OCI-LY7 (cell line): ENCODE data around the gene OR56A1. TPM values are rescaled to one million over a fixed set of nuclear protein-coding genes. Genes with fewer than 3 reads are reported as not detected.

Experiments
- BruUV-seq: library from RNA; stranded (reverse); fragments of 400-500 nt; replicated peaks from 2 replicates; lab custom pipeline; 2021; lab: Mats Ljungman, UMichigan
- CTCF ChIA-PET: fragments of 300-600 bp; sonication (Branson Sonifier 250); formaldehyde crosslinking; loops from one replicate; lab custom pipeline; 2022; ENCODE audit warnings: antibody characterized with exemption; ENCODE audit not compliant: unreplicated experiment; lab: Charles Lee
- POLR2A ChIA-PET: fragments of 300-600 bp; sonication (Branson Sonifier 250); formaldehyde crosslinking; loops from one replicate; lab custom pipeline; 2022; ENCODE audit warnings: antibody characterized with exemption; lab: Charles Lee
- DNase-seq: peaks from one replicate; pipeline ENCODE4 v3.0.0-alpha.2; 2015; ENCODE audit warnings: low spot score
- H2AFZ ChIP-seq: fragments of 200-600 bp; sonication (generic), shearing (Covaris generic); 2 replicates; pipeline ENCODE4 v1.6.1; 2014; ENCODE audit warnings: mild to moderate bottlenecking, antibody characterized with exemption, low read length, moderate library complexity
- H3K27ac ChIP-seq: fragments of 200-600 bp; sonication (generic); 2 replicates; pipeline ENCODE4 v1.5.1; 2014; ENCODE audit warnings: mixed run types, low read depth, mild to moderate bottlenecking, moderate library complexity, low read length, inconsistent platforms; ENCODE audit not compliant: poor library complexity, severe bottlenecking
- H3K36me3 ChIP-seq: fragments of 200-600 bp; sonication (generic); 2 replicates; pipeline ENCODE4 v1.6.1; 2014; ENCODE audit warnings: mild to moderate bottlenecking, antibody characterized with exemption, low read length, moderate library complexity, mixed read lengths; ENCODE audit not compliant: insufficient read depth
- H3K4me1 ChIP-seq: fragments of 200-600 bp; sonication (generic); 2 replicates; pipeline ENCODE4 v1.5.1; 2014; ENCODE audit warnings: mild to moderate bottlenecking, low read length; ENCODE audit not compliant: insufficient read depth, poor library complexity, severe bottlenecking
- H3K4me2 ChIP-seq: fragments of 200-600 bp; sonication (generic); 2 replicates; pipeline ENCODE4 v1.6.1; 2014; ENCODE audit warnings: mild to moderate bottlenecking, low read length
- H3K4me3 ChIP-seq: fragments of 200-600 bp; sonication (generic); 2 replicates; pipeline ENCODE4 v1.5.1; 2014; ENCODE audit warnings: mild to moderate bottlenecking, low read depth, low read length; ENCODE audit not compliant: poor library complexity, severe bottlenecking
- H3K79me2 ChIP-seq: fragments of 200-600 bp; sonication (generic); 2 replicates; pipeline ENCODE4 v1.6.1; 2016; ENCODE audit warnings: low read depth, mild to moderate bottlenecking, low read length, moderate library complexity, mixed read lengths; ENCODE audit not compliant: insufficient read depth
- H3K9me2 ChIP-seq: fragments of 200-600 bp; sonication (generic); 2 replicates; pipeline ENCODE4 v1.6.1; 2016; ENCODE audit warnings: mild to moderate bottlenecking, low read length, mixed read lengths; ENCODE audit not compliant: insufficient read depth
- H3K9me3 ChIP-seq: fragments of 200-600 bp; sonication (generic); 2 replicates; pipeline ENCODE4 v1.6.1; 2014; ENCODE audit warnings: mild to moderate bottlenecking, mixed run types, low read length, mixed read lengths
- H4K20me1 ChIP-seq: fragments of 200-600 bp; sonication (generic); 2 replicates; pipeline ENCODE4 v1.6.1; 2014; ENCODE audit warnings: mild to moderate bottlenecking, antibody characterized with exemption, low read length, moderate library complexity, mixed read lengths; ENCODE audit not compliant: insufficient read depth
- EZH2phosphoT487 ChIP-seq: fragments of 200-600 bp; sonication (generic); IDR thresholded peaks from 2 replicates; pipeline ENCODE4 v1.6.1; 2018; ENCODE audit warnings: low read depth, borderline replicate concordance, mild to moderate bottlenecking, mixed run types, antibody characterized with exemption, low read length, moderate library complexity, mixed read lengths
- intact Hi-C: fragments of 100-400 bp; cut with micrococcal nuclease; formaldehyde crosslinking; loops from one replicate; pipeline ENCODE4 v1.10.0; 2022; ENCODE audit not compliant: unreplicated experiment
- total RNA-seq, 2 experiments: library from RNA; depleted of rRNA in 1 of 2; stranded (reverse); fragments of >200 nt in 1 of 2; shearing (Covaris generic) in 1 of 2; gene quantifications; 2 replicates each; pipeline ENCODE4 v1.2.3, GENCODE V29; 2014 to 2022
- TF ChIP-seq, protein P1 (sequence below): fragments of 200-600 bp; sonication (generic); conservative IDR thresholded peaks from 2 replicates; pipeline ENCODE4 v1.5.1; 2014; ENCODE audit warnings: mild to moderate bottlenecking, antibody characterized with exemption, low read length, moderate library complexity, mixed read lengths

OR56A1 gene
- total RNA-seq, 2 experiments from 2014 or later: not detected

DNA sequence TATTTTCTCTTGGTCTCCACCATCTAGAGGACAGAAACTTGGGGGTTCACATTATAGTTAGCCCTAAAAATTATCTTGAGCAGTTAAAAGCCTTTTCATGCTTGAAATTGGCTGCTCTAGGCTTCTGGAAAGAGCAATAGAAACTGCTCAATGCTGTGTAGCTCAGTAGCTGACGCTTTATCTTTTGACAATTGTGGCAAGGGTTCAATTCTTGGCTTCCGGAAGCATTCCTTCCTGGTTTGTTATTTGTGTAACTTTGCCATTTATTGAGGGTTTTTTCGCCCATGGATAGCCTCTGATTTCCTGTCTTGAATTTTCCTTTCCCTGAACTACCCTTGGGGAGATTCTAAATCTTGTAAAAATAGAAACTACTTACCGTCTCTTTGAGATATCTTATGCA lies 10.3 kb upstream of the OR56A1 start:
- no TSS peak for BruUV-seq

DNA sequence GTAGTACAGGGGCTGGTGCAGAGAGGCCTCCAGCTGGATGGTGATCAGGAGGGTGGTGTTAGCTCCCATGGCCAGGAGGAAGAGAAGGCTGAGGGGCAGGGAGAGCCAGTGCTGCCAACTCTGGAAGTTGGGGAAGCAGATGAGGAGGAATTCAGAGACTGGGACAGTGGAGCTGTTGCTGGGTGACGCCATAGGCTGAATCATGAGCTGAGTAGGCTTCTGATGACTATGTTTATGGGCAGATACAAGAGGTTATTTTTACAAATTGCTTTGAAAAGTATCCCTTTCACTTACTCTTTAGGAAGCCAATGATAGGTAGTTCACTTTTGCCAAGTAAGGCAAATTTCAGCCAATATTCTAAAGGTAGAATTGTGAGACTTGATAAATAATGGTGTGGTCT lies 3.1 kb downstream of the OR56A1 start:
- TF ChIP-seq EZH2phosphoT487: no peak
- TF ChIP-seq, protein P1, sequence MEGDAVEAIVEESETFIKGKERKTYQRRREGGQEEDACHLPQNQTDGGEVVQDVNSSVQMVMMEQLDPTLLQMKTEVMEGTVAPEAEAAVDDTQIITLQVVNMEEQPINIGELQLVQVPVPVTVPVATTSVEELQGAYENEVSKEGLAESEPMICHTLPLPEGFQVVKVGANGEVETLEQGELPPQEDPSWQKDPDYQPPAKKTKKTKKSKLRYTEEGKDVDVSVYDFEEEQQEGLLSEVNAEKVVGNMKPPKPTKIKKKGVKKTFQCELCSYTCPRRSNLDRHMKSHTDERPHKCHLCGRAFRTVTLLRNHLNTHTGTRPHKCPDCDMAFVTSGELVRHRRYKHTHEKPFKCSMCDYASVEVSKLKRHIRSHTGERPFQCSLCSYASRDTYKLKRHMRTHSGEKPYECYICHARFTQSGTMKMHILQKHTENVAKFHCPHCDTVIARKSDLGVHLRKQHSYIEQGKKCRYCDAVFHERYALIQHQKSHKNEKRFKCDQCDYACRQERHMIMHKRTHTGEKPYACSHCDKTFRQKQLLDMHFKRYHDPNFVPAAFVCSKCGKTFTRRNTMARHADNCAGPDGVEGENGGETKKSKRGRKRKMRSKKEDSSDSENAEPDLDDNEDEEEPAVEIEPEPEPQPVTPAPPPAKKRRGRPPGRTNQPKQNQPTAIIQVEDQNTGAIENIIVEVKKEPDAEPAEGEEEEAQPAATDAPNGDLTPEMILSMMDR: no peak
- Histone ChIP-seq H2AFZ (no peak overlapping the region), H3K27ac (no peak overlapping the region), H3K4me3 (no peak overlapping the region), H3K36me3 (no peaks in the 10 kb centered on the region), H4K20me1 (no peaks in the 10 kb centered on the region), H3K9me2 (no peaks in the 10 kb centered on the region), H3K4me1 (no peaks in the 10 kb centered on the region), H3K79me2 (no peaks in the 10 kb centered on the region), H3K9me3 (no peaks in the 10 kb centered on the region), H3K4me2 (no peak overlapping the region)
- no peak for DNase-seq
- intact Hi-C loops: no loop called here
- ChIA-PET CTCF (no interaction called here), POLR2A (no interaction called here)
- no TSS peak for BruUV-seq

More for the DNA sequence above, 10.3 kb upstream of the OR56A1 start:
- Histone ChIP-seq H3K9me3 (no peaks in the 10 kb centered on the region), H4K20me1 (no peaks in the 10 kb centered on the region), H2AFZ (no peak overlapping the region), H3K4me3 (no peak overlapping the region), H3K4me1 (no peaks in the 10 kb centered on the region), H3K36me3 (no peaks in the 10 kb centered on the region), H3K79me2 (no peaks in the 10 kb centered on the region), H3K9me2 (no peaks in the 10 kb centered on the region), H3K4me2 (no peak overlapping the region), H3K27ac (no peak overlapping the region)
- no peak for DNase-seq
- ChIA-PET CTCF (no interaction called here), POLR2A (no interaction called here)
- TF ChIP-seq, protein P1: no peak
- TF ChIP-seq EZH2phosphoT487: no peak
- intact Hi-C loops: no loop called here

DNA sequence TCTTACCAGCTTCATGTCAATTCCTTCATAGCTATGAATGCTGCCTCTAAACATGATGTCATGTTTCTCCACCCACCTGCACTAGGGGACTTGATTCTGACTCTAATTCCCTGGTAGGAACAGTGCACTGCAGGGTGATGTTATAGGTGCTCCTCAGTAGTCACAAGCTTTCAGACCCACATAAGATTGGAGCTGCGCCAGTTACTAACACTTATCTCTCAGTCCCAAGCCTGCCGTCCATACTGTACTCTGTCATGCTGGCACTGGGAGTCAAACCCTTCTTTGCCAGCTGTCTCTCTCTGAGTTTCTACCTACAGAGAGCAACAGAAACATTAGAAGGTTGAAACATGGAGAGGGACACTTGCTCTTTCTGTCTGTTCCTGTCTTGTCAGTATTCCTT lies 5.5 kb downstream of the OR56A1 start:
- CTCF ChIA-PET: no interaction called here

More for the DNA sequence above, 5.5 kb downstream of the OR56A1 start:
- no peaks in the 10 kb centered on the region for H3K4me1 ChIP-seq
- no peaks in the 10 kb centered on the region for H4K20me1 ChIP-seq
- no peak for DNase-seq
- no peaks in the 10 kb centered on the region for H3K79me2 ChIP-seq
- H2AFZ ChIP-seq: no peak overlapping the region
- H3K4me3 ChIP-seq: no peak overlapping the region
- H3K27ac ChIP-seq: no peak overlapping the region
- POLR2A ChIA-PET: no interaction called here
- H3K9me3 ChIP-seq: no peaks in the 10 kb centered on the region
- intact Hi-C loops: no loop called here
- TF ChIP-seq, protein P1: no peak
- TF ChIP-seq EZH2phosphoT487: no peak
- no peak overlapping the region for H3K4me2 ChIP-seq
- H3K36me3 ChIP-seq: no peaks in the 10 kb centered on the region
- H3K9me2 ChIP-seq: no peaks in the 10 kb centered on the region
- no TSS peak for BruUV-seq
